Non-pigmented ciliary epithelial cell (primary cell): ENCODE measurements around the gene AOPEP.

Source experiments
- DNase-seq: peaks from one replicate; pipeline ENCODE4 v3.0.0-alpha.2; 2010; ENCODE audit warnings: low read depth

AOPEP gene

DNA sequence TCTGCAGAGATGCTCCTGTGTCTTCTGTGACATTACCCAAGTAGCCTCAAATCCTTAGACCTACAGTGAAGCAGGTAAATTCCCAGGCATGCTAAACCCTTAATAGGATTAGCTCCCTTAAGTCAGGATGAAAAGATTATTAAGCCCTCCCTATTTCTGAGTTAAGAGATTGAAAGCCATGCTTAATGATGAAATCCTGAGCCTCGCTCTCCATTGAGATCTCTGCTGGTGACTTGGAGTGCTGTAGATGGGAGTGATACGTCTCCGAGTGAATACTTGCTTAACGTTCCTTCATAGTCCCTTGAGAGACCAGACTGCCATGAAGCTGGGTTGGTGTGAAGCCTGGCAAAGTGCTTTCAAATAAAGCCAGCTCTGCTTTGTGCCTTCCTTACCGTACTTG, 34.2 kb downstream of the AOPEP start:
- no peak for DNase-seq

DNA sequence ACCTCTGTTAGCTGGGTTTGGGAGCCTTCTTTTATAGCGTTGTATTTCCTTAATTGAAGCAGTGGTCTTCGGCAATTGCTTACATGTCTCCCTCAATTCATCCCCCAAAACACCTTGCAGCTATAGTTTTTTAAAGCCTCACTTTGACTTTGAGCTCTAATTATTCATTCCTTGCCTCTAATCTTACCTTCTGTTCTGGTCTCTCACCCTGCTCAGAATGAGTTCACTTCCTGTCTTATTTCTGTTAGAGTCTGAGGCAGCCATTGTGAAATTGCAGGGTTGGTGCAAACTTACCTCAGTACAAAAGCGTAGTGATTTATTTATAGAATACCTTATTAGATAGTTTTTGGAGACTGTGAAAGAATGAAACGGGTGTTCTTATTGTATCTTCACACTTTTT, 35.0 kb downstream of the AOPEP start:
- DNase-seq: no peak

DNA sequence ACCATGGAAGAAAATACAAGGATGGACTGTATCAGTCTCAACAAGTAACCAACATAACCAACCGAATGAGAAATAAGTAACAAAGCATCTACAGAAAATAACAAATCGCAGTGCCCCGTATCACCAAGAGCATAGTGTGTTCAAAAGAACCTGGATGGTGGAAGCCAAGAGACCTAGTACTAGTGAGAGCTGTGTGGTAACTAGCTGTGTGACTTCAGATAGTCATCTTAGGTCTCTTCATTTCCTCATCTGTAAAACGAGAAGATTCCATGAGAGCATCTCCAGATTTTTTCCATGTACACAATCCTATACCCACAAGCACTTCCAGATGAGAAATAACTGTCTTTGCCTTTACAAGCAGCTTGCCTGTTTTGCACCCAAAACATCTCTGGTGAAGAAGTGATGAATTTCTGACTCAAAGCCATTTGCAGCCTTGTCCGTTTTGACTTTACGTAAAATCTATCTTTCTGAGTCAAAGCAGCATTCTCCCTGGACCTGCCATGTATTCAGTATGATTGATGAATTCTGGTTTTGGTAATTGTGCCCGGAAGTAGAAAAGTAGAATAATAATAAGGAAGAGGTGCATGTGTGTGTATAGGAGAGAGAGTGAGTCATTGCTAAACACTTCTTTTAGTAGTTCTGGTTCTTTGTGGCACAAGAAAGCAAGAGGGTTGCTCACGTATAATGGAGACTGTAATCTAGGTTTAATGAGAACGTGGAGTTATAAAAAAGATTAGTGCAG, 41.0 kb downstream of the AOPEP start:
- no peak for DNase-seq

DNA sequence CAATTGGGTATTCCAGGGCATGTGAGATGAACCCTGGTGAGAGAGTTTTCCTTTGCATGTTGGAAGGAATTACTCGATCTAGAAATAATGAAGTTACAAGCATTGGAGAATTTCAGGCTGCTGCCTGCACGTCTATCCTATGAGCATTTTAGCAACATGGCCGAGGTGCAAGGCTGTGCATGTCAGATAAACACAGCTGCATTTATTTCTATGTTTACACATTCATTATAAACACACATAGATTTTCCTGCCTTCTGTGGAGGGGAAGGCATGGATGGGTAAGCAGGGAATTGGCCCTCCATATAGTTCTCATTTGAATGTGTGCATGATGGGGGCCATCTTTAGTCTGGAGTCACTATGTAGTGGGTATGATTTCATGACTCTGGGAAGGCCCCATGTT, 42.3 kb downstream of the AOPEP start:
- no peak for DNase-seq

DNA sequence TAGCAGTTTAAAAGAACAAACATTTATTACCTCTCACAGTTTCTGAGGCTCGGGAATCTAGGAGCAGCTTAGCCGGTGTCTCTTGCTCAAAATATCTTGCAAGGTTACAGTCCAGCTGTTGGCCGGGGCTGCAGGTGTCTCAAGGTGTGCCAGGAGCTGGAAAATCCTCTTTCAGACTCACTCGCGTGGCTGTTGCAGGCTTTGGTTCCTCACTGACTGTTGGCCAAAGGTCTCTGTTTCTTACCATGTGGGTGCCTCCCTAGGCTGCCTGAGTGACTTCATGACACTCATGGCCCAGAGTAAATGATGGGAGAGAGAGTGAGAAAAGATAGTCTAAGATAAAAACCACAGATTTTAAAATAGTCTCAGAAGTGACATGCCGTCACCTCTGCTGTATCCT, 43.8 kb downstream of the AOPEP start:
- DNase-seq: no peak

DNA sequence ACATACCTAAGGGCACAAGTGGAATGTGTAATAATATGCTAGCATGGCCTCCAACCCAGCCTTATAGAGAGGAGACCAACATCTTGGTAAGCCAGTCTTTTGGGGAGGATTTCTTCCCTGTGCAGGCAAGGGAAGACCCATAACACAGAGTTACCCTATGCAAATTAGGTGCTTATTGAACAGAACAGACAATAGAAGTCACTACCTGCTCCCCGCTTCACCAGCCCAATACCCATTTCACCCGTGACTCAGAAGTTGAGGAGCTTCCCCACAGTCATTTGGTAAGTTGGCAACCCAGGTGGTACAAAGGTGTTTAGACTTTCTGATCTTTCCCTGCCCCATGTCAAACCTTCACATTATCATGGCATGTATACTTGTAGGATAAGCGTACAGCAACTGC, 44.6 kb downstream of the AOPEP start:
- DNase-seq: no peak

DNA sequence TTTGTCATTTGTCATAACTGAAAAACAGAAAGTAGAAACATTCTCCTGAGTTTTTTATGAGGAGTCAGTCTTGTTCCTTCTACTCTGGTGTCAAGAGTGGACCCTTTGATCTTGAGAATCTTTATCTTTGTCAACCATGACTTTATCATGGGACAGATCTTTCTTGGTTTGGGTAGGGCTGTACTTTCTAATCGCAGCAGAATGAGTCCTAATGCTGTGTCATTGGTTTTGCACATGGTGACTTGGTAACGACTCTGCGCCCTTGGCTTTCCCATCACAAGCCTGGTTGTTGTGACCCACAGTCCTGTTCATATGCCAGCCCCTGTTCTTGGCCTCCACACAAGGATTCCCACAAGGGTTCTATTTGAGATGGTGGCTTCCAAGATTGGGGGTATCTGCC, 45.6 kb downstream of the AOPEP start:
- no peak for DNase-seq

DNA sequence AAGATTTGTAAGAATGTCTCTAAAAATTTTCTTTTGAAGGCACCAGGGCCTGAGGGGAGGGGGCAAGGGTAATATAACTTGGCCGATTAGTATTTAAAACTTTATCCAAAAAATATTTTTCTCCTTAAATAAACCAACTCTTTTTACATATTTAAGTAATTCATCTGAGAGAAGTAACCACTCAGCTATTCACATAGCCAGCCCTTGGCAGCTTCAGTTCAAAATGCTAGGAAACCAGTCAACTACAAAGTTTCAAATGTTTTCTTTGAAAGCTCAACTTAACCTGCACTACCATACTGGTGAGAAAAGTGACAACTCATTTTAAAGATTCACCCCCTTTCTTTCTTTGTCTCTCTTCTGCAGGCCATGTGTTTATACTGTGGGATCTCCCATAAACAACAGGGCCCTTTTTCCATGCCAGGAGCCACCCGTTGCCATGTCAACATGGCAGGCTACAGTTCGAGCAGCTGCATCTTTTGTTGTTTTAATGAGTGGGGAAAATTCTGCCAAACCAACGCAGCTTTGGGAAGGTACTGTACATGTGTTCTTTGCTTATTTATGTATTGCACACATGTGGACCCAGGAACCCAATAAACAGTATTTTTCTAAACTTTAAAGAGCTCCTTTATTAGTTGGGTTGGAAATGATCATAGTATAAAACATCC, 46.3 kb downstream of the AOPEP start:
- no peak for DNase-seq

DNA sequence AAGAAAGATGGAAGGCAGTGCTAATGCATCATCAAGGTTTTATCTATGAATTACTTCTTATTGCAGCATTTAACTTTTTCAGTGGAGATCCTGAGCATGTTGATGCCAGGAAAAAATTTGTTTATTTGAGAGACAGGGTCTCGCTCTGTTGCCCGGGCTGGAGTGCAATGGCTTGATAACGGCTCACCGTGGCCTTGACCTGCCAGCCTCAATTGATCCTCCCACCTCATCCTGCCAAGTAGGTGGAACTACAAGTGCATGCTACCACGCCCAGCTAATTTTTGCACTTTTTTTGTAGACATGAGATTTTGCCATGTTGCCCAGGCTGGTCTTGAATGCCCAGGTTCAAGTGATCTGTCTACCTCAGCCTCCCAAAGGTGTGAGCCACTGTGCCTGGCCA, 47.2 kb downstream of the AOPEP start:
- DNase-seq: no peak

DNA sequence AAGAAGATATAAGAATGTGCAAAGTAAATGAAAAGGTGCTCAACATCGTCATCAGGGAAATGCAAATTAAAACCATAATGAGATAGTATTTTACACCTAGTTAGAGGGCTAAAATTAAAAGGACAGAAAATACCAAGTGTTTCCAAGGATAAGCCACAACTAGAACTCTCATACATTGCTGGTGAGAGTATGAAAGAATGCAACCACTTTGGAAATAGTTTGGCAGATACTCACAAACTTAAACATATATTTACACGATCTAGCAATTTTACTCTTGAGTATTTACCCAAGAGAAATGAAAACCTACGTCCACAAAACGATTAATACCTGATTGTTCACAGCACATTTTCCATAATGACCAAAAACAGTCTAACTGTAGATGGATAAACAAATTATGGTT, 51.5 kb downstream of the AOPEP start:
- no peak for DNase-seq

DNA sequence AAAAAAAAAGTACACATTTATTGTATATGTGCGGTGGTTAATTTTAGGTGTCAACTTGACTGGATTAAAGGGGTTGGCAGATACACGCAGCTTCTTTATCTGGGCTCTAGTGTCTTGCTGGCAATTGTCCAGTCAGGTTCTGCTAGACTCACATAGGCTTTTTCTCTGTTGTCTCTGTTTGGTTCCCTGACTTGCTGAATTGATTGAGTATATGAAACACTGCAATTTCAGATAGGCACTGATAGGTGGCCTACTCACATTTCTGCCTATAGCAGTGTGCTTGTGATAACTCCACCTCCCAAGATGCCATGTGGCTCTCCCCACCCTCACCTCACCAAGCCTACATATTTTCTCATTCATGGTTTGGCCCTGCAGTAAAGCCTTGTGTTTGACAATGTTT, 52.5 kb downstream of the AOPEP start:
- DNase-seq: no peak

DNA sequence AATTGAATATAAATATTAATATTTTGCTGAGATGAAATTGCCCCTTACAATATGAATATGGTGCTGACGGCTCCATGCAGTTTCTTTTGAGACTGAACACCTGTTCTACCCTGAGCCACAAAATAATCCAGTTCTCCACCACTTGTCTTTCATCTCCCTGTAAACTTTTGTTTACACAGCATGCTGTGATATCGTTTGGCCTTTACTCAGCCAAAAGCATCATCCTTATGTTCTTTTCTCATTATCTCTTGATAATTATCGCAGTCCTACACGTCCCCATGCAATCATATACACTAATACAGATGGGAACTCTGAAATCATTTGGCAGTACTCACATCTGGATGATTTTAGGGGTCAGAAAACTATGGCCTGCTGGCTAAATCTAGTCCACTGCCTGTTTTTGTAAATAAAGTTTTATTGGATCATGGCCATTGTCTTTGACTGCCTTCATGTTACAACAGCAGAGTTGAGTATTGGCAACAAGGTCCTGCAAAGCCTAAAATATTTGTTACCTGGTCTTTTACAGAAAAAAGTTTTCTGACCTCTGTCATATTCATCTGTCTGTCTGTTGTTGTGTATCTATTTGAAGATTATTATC, 53.3 kb downstream of the AOPEP start:
- no peak for DNase-seq

DNA sequence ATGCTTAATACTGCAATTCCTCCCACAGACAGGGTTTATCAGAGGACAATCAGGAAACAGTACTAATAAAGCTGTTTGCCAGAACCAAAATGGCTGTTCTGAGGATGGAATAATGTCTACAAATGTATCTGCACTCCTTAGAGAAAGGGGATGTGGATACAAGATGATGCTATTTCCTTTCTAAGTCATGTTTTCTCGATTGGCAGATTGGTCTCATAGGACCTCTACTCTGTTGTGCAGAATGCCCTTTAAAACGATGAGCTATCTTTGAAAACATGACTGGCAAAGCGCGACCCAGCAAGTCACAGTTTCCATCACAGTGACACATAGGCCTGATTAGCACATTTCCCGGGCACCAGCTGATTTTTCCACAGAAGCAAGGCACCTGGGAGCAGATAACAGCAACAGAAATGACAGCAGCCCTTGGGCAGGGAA, 54.0 kb downstream of the AOPEP start:
- no peak for DNase-seq

DNA sequence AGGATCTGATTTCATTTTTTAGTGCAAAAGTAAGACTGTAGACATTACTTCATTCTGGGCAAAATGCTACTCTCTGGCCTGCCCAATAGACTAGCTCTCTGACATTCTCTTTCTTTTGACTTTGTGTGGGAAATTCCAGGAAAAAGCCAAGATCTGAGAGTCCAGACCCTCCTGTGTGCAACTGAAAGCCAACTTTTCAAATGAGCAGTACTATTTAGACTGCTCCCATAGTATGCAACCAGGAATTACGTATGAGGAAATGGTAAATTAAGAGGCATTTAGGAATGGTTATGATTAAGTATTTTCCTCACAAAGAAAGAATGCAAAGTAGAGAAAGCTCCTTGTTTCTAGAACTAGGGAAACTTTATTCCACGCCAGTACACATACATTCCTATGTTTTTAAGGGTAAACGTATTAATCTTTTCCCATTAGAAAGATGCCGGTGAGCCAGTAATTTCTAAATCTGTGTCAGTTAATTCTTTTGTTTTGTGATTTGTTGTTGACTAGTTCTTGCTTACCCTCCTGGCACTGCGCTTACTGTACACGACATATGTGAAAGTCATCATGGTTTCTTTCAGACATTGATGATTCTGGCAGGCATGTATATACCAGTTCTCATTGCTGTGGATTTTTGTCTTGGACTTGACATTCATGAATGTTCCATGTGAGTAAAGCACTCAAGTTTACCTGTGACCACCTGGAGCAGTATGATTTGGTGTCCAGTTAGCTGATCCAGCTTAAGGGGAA, 56.0 kb downstream of the AOPEP start:
- DNase-seq: no peak

DNA sequence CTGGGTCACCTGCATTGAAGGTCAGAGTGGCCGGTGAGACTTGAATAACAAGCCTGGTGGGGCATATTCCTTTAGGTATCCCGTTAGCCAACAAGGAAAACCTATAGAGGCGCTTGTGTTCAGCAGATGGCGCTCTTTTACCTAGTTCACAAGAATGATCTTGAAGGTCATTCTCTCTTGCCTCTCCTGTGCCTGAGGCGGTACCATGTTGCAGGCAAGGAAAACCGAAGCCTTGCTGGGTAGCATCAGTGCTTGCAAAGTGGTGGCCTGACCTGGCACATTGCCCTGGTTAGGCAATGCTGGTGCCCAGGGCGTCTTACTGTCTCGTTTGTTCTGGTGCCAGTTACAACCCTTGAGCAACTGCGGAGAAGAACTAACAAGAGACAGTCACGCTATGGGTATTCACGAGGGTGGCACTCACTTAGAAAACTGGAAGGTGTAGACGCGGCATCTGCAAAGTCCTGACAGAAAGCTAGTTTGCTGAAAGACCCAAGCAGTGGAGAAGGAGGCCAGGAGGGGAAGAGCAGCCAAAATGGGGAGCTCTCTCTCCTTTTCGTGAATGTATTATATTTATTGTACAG, 56.7 kb downstream of the AOPEP start:
- no peak for DNase-seq

DNA sequence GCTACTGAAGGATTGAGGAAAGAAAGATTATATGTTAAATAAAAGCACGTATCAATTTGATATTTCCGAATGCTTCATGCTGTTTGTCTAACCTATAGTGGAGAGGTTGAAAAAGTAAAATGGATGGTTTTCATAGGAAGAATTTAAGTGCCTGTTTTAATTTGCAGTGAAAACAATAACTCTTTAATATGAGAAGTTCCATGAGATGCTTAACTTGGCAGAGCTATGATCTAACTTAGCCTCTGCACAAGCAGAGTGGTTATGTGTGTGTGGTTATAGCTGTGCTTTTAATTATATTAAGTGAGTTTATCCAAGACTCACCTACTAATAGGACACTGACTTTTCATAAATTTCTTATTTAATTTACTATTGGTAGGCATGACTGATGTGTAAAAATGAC, 57.4 kb downstream of the AOPEP start:
- DNase-seq: no peak

DNA sequence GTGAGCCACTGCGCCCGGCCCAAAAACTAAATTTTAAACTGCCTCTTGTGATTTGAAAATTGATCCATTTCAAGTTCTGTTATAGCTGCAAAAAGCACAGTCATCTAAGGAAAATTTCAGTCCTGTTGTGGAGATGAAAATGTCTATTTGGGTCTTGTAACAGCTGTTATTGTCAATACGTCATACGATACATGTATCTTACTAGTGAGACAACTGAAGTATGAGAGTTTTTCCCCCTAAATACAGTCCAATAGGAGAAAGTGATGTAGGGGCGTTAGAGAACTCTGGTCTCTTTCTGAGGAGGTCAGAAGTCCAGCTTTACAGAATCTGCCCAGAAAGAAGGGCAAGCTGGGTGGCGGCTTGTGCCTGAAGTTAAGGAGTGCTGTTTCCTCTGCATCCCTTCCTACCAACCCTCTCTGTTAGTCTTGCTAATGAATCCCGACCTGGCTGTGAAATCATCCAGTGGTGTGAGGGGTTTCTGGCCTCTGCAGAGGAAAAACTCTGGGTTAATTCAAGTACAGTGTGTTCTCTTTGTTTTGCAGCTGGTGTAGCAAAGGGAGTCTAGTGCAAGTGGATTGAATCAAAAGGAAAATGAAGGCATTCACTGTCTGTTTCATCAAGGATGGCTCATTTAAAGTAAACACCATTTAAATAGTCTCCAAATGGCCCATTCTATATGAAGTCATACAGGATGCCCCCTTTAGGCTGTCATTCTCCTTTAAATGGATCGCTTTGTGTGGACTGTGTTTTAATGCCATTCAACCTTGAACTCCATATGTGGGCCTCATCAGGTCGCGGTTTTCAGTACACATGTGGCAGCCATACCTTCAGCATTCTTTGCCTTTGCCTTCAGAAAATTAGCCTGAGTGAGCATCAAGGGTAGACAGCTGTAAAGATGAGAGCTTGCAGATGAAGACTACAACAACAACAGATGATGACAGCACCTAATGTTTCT, 59.0 kb downstream of the AOPEP start:
- DNase-seq: no peak

DNA sequence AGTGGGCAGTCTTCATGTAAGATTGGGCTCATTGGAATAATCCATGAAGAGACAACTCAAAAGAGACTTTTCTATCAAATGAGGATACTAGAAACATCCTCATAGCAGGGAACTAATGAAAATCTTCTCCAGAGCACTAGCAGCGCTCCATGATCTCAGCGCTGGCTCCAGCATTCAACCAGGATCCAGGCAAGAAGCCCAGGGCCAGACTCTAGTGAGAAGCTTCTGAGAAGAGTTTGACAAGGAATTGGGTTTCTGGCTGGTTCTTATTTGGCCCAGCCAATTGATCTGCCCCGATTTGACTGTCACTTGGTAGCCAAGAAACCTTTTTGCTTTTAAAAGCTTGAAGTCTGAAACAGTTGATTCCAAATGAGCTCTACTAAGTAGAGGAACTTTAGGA, 60.1 kb downstream of the AOPEP start:
- DNase-seq: no peak

DNA sequence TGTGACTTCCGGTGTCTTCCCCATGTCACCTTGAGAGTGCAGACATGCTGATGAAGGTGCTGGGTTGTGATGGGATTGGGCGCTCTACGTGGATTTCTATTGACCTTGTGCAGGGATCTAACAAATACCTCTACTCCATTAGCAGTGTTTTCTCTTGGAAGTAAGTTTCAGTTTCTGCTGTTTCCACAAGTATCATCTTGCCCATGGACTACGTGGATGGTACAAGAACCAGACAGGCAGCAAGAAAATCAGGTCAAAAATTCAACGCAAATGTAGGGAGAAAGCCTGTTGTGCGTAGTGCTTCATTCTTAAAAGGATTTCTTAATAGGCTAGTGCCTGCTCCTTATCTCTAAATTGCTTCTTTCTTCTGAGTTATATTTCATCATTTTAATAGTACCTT, 60.8 kb downstream of the AOPEP start:
- no peak for DNase-seq

DNA sequence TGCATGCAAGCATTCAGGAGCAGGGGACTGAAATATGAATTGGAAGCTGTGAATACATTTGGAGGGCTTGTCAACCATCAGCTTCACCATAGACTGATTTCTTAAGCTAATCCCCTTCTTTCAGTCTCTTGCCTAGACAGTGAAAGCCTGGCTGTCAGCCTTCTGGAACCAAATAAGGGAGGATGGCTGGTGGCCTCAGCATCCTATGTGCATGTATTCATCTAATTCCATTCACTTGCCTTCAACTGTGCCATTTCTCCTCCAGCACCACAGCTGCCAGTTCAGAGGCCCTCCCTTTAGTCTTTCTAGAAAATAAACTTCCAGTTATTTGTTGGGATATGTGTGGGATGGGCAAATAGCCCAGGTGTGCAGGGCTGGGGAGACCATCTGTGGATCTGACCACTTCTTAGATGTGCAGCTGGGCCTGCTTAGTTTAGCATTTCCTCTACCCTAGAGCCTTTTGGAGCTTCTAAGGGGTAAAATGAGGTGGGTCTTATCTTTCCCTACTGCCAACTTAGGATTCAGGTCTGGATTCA, 62.1 kb downstream of the AOPEP start:
- no peak for DNase-seq

DNA sequence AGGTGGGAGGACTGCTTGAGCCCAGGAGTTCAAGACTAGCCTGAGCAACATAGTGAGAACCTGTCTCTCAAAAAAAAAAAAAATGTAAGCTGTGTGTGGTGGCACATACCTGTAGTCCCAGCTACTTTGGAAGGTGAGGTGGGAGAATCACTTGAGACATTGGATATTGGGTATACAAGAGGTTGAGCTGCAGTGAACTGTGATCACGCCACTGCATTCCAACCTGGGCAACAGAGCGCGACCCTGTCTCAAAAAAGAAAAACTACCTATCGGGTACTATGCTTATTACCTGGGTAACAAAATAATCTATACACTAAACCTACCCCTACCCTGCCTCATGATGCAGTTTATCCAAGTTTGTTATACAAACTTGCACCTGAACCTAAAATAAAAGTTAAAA, 64.9 kb downstream of the AOPEP start:
- DNase-seq: no peak
